CD14-positive monocyte (primary cell): ENCODE results near the gene STX10. TPM values are rescaled to one million over a fixed set of nuclear protein-coding genes. Genes with fewer than 3 reads are reported as not detected.
"Not testable (repeated sequence)": the region's sequence is repeated elsewhere in the genome, so short reads cannot be mapped to it uniquely, and the experiment has no call there.

Source experiments
- DNase-seq, 3 donors: peaks; one replicate each; pipeline ENCODE4 v3.0.0-alpha.2; 2011 to 2022
- H2AFZ ChIP-seq: 2 replicates; pipeline ENCODE4 v1.6.0; 2012; ENCODE audit warnings: mild to moderate bottlenecking, low read depth, low read length, inconsistent platforms; ENCODE audit not compliant: insufficient read depth, poor library complexity, severe bottlenecking
- H3K27ac ChIP-seq, 2 donors: 1 replicate in 1 of 2; 2 replicates in 1 of 2; pipeline ENCODE4 v1.5.1; 2012 to 2013; ENCODE audit warnings: low read length in 2 of 2, control low read depth in 1 of 2, inconsistent platforms in 1 of 2, low read depth in 1 of 2, mild to moderate bottlenecking in 1 of 2
- H3K27me3 ChIP-seq, 2 donors: one replicate each; pipeline versions ENCODE4 v1.6.0 to v1.6.1; 2011 to 2013; ENCODE audit warnings: low read length in 2 of 2; ENCODE audit not compliant: control insufficient read depth in 2 of 2, insufficient read depth in 2 of 2
- H3K36me3 ChIP-seq, 2 donors: replicated peaks in 1 of 2; 1 replicate in 1 of 2; 2 replicates in 1 of 2; pipeline versions ENCODE4 v1.5.1 to v1.6.1; 2012 to 2013; ENCODE audit warnings: low read length in 2 of 2, control low read depth in 1 of 2, inconsistent platforms in 1 of 2, mild to moderate bottlenecking in 1 of 2; ENCODE audit not compliant: insufficient read depth in 2 of 2, control insufficient read depth in 1 of 2
- H3K4me1 ChIP-seq, 2 donors: 1 replicate in 1 of 2; 2 replicates in 1 of 2; pipeline versions ENCODE4 v1.5.1 to v1.6.1; 2012 to 2013; ENCODE audit warnings: low read length in 2 of 2, control low read depth in 1 of 2, inconsistent platforms in 1 of 2, mild to moderate bottlenecking in 1 of 2, moderate library complexity in 1 of 2; ENCODE audit not compliant: insufficient read depth in 2 of 2, control insufficient read depth in 1 of 2
- H3K4me2 ChIP-seq: replicated peaks from 2 replicates; pipeline ENCODE3; 2012; ENCODE audit warnings: low read length, moderate library complexity, mild to moderate bottlenecking; ENCODE audit not compliant: poor library complexity, severe bottlenecking; ENCODE audit errors: extremely low read depth
- H3K4me3 ChIP-seq, 3 experiments: fragments of 200-600 bp in 1 of 3; sonication (generic) in 1 of 3; replicated peaks in 1 of 3; 1 replicate in 2 of 3; 2 replicates in 1 of 3; pipeline ENCODE4 v1.5.1; 2011 to 2013; ENCODE audit warnings: low read length in 3 of 3, mild to moderate bottlenecking in 3 of 3, control low read depth in 2 of 3, low read depth in 2 of 3, inconsistent platforms in 1 of 3, moderate library complexity in 1 of 3
- H3K79me2 ChIP-seq: 2 replicates; pipeline ENCODE4 v1.6.0; 2012; ENCODE audit warnings: mild to moderate bottlenecking, control low read depth, inconsistent platforms, low read length, moderate library complexity; ENCODE audit not compliant: insufficient read depth
- H3K9ac ChIP-seq: 2 replicates; pipeline ENCODE4 v1.6.0; 2017; ENCODE audit warnings: low read length, mild to moderate bottlenecking; ENCODE audit not compliant: insufficient read depth, poor library complexity, severe bottlenecking
- H3K9me3 ChIP-seq, 2 donors: replicated peaks in 1 of 2; 1 replicate in 1 of 2; 2 replicates in 1 of 2; pipeline versions ENCODE4 v1.5.1 to v1.6.1; 2012 to 2013; ENCODE audit warnings: low read length in 2 of 2, control low read depth in 1 of 2; ENCODE audit not compliant: control insufficient read depth in 1 of 2, insufficient read depth in 1 of 2
- H4K20me1 ChIP-seq: 2 replicates; pipeline ENCODE4 v1.6.0; 2012; ENCODE audit warnings: mild to moderate bottlenecking, low read length, control low read depth, moderate library complexity; ENCODE audit not compliant: insufficient read depth
- H3K27ac Mint-ChIP-seq, 7 donors: one replicate each; pipeline ENCODE4 v1.8.0; 2020; ENCODE audit warnings: mild to moderate bottlenecking in 7 of 7, mixed read lengths in 7 of 7, moderate library complexity in 6 of 7, inconsistent platforms in 2 of 7
- H3K27me3 Mint-ChIP-seq, 3 donors: one replicate each; pipeline ENCODE4 v1.8.0; 2021 to 2022; ENCODE audit warnings: low read depth in 3 of 3, mild to moderate bottlenecking in 3 of 3, mixed read lengths in 3 of 3, moderate library complexity in 3 of 3, inconsistent platforms in 1 of 3
- H3K36me3 Mint-ChIP-seq, 2 donors: one replicate each; pipeline ENCODE4 v1.8.0; 2020; ENCODE audit warnings: mixed read lengths in 2 of 2, inconsistent platforms in 1 of 2, mild to moderate bottlenecking in 1 of 2
- H3K4me1 Mint-ChIP-seq: one replicate; pipeline ENCODE4 v1.8.0; 2020; ENCODE audit warnings: mild to moderate bottlenecking, mixed read lengths
- H3K4me3 Mint-ChIP-seq, 2 donors: one replicate each; pipeline ENCODE4 v1.8.0; 2020; ENCODE audit warnings: mild to moderate bottlenecking in 2 of 2, mixed read lengths in 2 of 2, moderate library complexity in 1 of 2
- H3K9me3 Mint-ChIP-seq, 7 donors: one replicate each; pipeline ENCODE4 v1.8.0; 2020 to 2022; ENCODE audit warnings: mixed read lengths in 7 of 7, mild to moderate bottlenecking in 6 of 7, moderate library complexity in 6 of 7, inconsistent platforms in 2 of 7
- CTCF ChIP-seq: fragments of 200-600 bp; IDR thresholded peaks from one replicate; pipeline ENCODE4 v1.8.0; 2022; ENCODE audit warnings: antibody characterized with exemption, mild to moderate bottlenecking
- WGBS: methylation state at CpG from one replicate; pipeline ENCODE4 v1.1.5; 2013; ENCODE audit warnings: missing lambda C conversion rate; ENCODE audit not compliant: insufficient coverage; 5-methylcytosine and 5-hydroxymethylcytosine counted together
- intact Hi-C, 2 donors: fragments of 100-400 bp; cut with micrococcal nuclease; formaldehyde crosslinking; loops; one replicate each; pipeline versions ENCODE4 v1.15.0 to v1.15.1; 2023
- polyA plus RNA-seq, 3 donors: library from polyadenylated mRNA; depleted of rRNA in 1 of 3; unstranded in 2 of 3; stranded (reverse) in 1 of 3; fragments of 300-500 nt in 2 of 3; fragments of >200 nt in 1 of 3; fragmentation: Illumina TruSeq in 2 of 3; gene quantifications; 1 replicate in 2 of 3; 2 replicates in 1 of 3; pipeline ENCODE4 v1.2.3, GENCODE V29; 2012 to 2021

STX10 gene
- polyA plus RNA-seq, 3 donors = 158 to 392 (median 172) TPM

GRCh38 chr19:13189600-13189999, 39.4 kb upstream of the STX10 start:
- Histone ChIP-seq H3K9ac (no peak overlapping the region), H3K4me3 (no peak overlapping the region), H4K20me1 (no peaks in the 10 kb centered on the region), H3K27me3 (no peaks in the 10 kb centered on the region), H3K9me3 (no peaks in the 10 kb centered on the region), H3K4me1 (peaks cover 0 to 5% of the 10 kb centered on the region in 2 donors), H3K36me3 (no peaks in the 10 kb centered on the region), H3K27ac (no peak overlapping the region), H3K79me2 (no peaks in the 10 kb centered on the region), H3K4me2 (no peak overlapping the region), H2AFZ (no peak overlapping the region)
- Mint-ChIP-seq H3K9me3 (peaks cover 0 to 5% (median 1%) of the 10 kb centered on the region in 7 donors), H3K27me3 (peaks cover 0 to 4% (median 2%) of the 10 kb centered on the region in 3 donors), H3K4me1 (peaks cover 10% of the 10 kb centered on the region), H3K27ac (no peak overlapping the region), H3K36me3 (no peaks in the 10 kb centered on the region), H3K4me3 (no peak overlapping the region)
- 88% methylated on average over 3 of the region's 4 CpGs for WGBS
- TF ChIP-seq CTCF = no peak
- no peak for DNase-seq
- intact Hi-C loops = no loop called here

- DNase-seq = no peak
- intact Hi-C loops = no loop called here
- no peak overlapping the region for H2AFZ ChIP-seq
- peaks cover 2% of the 10 kb centered on the region for H3K4me1 Mint-ChIP-seq
- no peaks in the 10 kb centered on the region for H3K4me1 ChIP-seq
- H4K20me1 ChIP-seq = no peaks in the 10 kb centered on the region
- H3K36me3 Mint-ChIP-seq = no peaks in the 10 kb centered on the region
- H3K36me3 ChIP-seq = no peaks in the 10 kb centered on the region
- no peak overlapping the region for H3K27ac ChIP-seq
- peaks cover 0 to 5% (median 1%) of the 10 kb centered on the region in 7 donors for H3K9me3 Mint-ChIP-seq
- H3K27ac Mint-ChIP-seq = peak overlapping the region in 1 of 7 donors; percentile 41
- H3K4me3 Mint-ChIP-seq = no peak overlapping the region
- peaks cover 0 to 4% (median 2%) of the 10 kb centered on the region in 3 donors for H3K27me3 Mint-ChIP-seq
- TF ChIP-seq CTCF = no peak
- H3K9me3 ChIP-seq = no peaks in the 10 kb centered on the region
- H3K4me3 ChIP-seq = no peak overlapping the region
- no peaks in the 10 kb centered on the region for H3K27me3 ChIP-seq
- no peaks in the 10 kb centered on the region for H3K79me2 ChIP-seq
- H3K9ac ChIP-seq = no peak overlapping the region
- 100% methylated on average over 4 of the region's 4 CpGs for WGBS
- no peak overlapping the region for H3K4me2 ChIP-seq
Measured at GRCh38 chr19:13187419-13187818, 37.2 kb upstream of the STX10 start.

GRCh38 chr19:13186688-13187087, 36.5 kb upstream of the STX10 start:
- H3K4me3 ChIP-seq, H3K9ac ChIP-seq, H3K27ac Mint-ChIP-seq, H3K27me3 ChIP-seq, DNase-seq, H4K20me1 ChIP-seq, H3K4me3 Mint-ChIP-seq, H3K4me1 ChIP-seq, H3K4me1 Mint-ChIP-seq, H3K9me3 Mint-ChIP-seq, H3K36me3 ChIP-seq, H3K4me2 ChIP-seq, H3K9me3 ChIP-seq, H3K36me3 Mint-ChIP-seq, H3K27me3 Mint-ChIP-seq, H3K79me2 ChIP-seq, H3K27ac ChIP-seq, intact Hi-C loops, H2AFZ ChIP-seq: not testable (repeated sequence)
- 95% methylated on average over 38 of the region's 38 CpGs for WGBS
